ENCODE results near the gene CPSF4L. TPM values are rescaled to one million over a fixed set of nuclear protein-coding genes. Genes with fewer than 3 reads are reported as not detected.

CPSF4L gene
- total RNA-seq, 1 donor from 2014 or later: not detected

DNA sequence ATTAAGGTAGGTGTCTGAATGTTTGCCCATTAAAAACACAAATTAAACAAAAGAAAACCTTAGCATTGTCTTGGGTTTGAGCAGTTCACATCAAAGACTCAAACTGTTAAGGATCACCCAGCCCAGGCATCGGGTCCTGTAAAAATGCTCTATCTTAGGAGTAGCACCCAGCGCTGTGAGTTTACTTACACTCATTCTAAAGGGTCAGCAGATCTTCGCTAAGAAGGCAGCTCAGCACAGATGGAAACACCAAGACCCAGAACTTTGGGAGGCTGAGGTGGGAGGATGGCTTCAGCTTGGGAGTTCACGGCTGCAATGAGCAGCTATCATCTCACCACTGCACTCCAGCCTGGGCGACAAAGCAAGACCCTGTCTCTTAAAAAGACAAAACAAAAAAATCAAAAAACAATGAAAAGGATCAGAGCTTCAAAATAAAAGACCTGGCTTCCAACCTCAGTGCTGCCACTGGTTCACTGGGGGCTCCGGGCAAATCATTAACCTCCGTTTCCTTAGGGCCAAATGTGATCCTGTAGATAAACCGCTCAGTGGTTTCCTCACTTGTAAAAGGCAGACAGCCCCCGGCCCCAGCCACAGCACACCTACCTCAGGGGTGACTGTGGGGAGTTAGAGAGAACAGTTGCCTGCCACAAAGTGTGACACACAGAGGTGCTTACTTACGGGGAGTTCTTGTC is 57.7 kb downstream of the CPSF4L start:
- H3K27me3 Mint-ChIP-seq: no peaks in the 10 kb centered on the region
- intact Hi-C loops (cut with micrococcal nuclease): no loop called here
- peak; percentile 69 for DNase-seq
- peaks cover 18% of the 10 kb centered on the region for H3K4me1 Mint-ChIP-seq
- no peaks in the 10 kb centered on the region for H3K9me3 Mint-ChIP-seq
- peak overlapping the region; percentile 53 for H3K27ac Mint-ChIP-seq
- H3K36me3 Mint-ChIP-seq (ENCODE audit: low read depth): peaks cover 77% of the 10 kb centered on the region
- H3K4me3 Mint-ChIP-seq: peak overlapping the region; percentile 12

GRCh38 chr17:73203135-73203787 is 58.4 kb downstream of the CPSF4L start:
- Mint-ChIP-seq H3K4me1 (peaks cover 18% of the 10 kb centered on the region), H3K4me3 (no peak overlapping the region), H3K27me3 (no peaks in the 10 kb centered on the region), H3K27ac (peak overlapping the region; percentile 53), H3K9me3 (no peaks in the 10 kb centered on the region), H3K36me3 (ENCODE audit: low read depth) (peaks cover 78% of the 10 kb centered on the region)
- intact Hi-C loops (cut with micrococcal nuclease): no loop called here
- peak; percentile 64 for DNase-seq

DNA sequence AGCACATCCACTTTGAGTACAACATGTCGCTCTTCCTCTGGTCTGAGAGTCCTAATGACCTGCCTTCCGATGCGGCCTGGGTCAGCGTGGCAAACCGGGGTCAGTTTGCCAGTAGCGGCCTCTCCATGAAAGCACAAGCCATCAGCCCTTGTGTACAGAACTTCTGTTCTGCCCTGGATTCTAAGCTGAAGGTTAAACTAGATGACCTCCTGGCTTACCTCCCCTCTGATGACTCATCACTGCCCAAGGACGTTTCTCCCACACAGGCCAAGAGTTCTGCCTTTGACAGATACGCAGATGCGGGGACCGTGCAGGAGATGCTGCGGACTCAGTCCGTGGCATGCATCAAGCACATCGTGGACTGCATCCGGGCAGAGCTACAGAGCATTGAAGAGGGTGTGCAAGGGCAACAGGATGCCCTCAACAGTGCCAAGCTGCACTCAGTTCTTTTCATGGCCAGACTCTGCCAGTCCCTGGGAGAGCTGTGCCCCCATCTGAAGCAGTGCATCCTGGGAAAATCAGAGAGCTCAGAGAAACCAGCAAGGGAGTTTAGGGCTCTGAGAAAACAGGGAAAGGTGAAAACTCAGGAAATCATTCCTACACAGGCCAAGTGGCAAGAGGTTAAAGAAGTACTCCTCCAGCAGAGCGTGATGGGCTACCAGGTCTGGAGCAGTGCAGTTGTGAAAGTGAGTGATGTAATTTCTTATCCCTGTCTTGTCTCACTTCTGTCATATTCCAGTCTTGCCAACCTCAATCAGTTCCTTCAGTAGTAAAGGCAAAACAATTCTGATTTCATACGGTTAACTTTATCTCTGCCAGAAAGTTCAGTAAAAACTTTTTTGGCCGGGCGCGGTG is 60.2 kb downstream of the CPSF4L start:
- peaks cover 18% of the 10 kb centered on the region for H3K4me1 Mint-ChIP-seq
- no peaks in the 10 kb centered on the region for H3K27me3 Mint-ChIP-seq
- no peak overlapping the region for H3K27ac Mint-ChIP-seq
- peaks cover 73% of the 10 kb centered on the region for H3K36me3 Mint-ChIP-seq (ENCODE audit: low read depth)
- H3K9me3 Mint-ChIP-seq: no peaks in the 10 kb centered on the region
- intact Hi-C loops (cut with micrococcal nuclease): no loop called here
- DNase-seq: no peak
- no peak overlapping the region for H3K4me3 Mint-ChIP-seq

- DNase-seq: no peak
- intact Hi-C loops (cut with micrococcal nuclease): no loop called here
- no peaks in the 10 kb centered on the region for H3K9me3 Mint-ChIP-seq
- H3K36me3 Mint-ChIP-seq (ENCODE audit: low read depth): peaks cover 73% of the 10 kb centered on the region
- H3K27me3 Mint-ChIP-seq: no peaks in the 10 kb centered on the region
- H3K4me1 Mint-ChIP-seq: peaks cover 18% of the 10 kb centered on the region
- H3K27ac Mint-ChIP-seq: no peak overlapping the region
- no peak overlapping the region for H3K4me3 Mint-ChIP-seq
Measured at GRCh38 chr17:73200476-73200875, 61.2 kb downstream of the CPSF4L start.

DNA sequence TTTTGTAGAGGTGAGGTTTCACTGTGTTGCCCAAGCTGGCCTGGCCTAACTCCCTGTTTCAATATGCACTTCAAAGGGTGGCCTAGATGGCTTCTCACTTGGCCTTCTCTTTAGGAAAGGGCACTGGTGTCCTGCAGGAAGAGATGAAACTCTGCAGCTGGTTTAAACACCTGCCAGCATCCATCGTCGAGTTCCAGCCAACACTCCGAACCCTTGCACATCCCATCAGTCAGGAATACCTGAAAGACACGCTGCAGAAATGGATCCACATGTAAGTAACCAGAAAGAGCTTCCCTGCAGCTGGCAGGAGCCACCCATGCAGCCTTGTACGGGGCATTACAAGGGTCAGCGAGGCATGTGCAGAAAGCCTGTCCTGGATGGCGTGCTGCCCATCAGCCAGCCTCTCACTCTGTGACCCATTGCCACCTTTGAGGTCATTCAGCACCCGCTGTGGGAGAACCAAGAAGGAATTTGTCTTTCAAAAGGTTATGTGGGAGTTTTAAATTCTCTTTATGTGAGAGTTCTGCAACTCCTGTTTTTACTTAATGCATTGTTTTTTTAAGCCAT is 61.8 kb downstream of the CPSF4L start:
- Mint-ChIP-seq H3K27ac (no peak overlapping the region), H3K4me3 (no peak overlapping the region), H3K9me3 (no peaks in the 10 kb centered on the region), H3K4me1 (peaks cover 18% of the 10 kb centered on the region), H3K27me3 (no peaks in the 10 kb centered on the region), H3K36me3 (ENCODE audit: low read depth) (peaks cover 67% of the 10 kb centered on the region)
- intact Hi-C loops (cut with micrococcal nuclease): no loop called here
- no peak for DNase-seq

GRCh38 chr17:73198930-73199260 is 62.8 kb downstream of the CPSF4L start:
- H3K9me3 Mint-ChIP-seq: no peaks in the 10 kb centered on the region
- peaks cover 64% of the 10 kb centered on the region for H3K36me3 Mint-ChIP-seq (ENCODE audit: low read depth)
- H3K4me3 Mint-ChIP-seq: no peak overlapping the region
- intact Hi-C loops (cut with micrococcal nuclease): no loop called here
- H3K4me1 Mint-ChIP-seq: peaks cover 15% of the 10 kb centered on the region
- no peak overlapping the region for H3K27ac Mint-ChIP-seq
- no peaks in the 10 kb centered on the region for H3K27me3 Mint-ChIP-seq
- DNase-seq: no peak

Other genes starting within 250 kb of the CPSF4L start
- gene SLC39A11, start 169.2 kb downstream of the CPSF4L start, total RNA-seq: 24.6 and 26.1 TPM in 2 replicates
- 0.66 and 0.96 TPM in 2 replicates for gene SSTR2, start 96.9 kb downstream of the CPSF4L start, total RNA-seq
- 30.0 and 32.7 TPM in 2 replicates for gene COG1, start 68.8 kb downstream of the CPSF4L start, total RNA-seq
- gene CDC42EP4, start 50.1 kb upstream of the CPSF4L start, total RNA-seq: 0.86 and 0.95 TPM in 2 replicates

All from activated CD4-positive, alpha-beta T cell treated with anti-CD3 and anti-CD28 coated beads, Interleukin-2, amount 10 ng/mL, durations not matched to agents 24 days and 14 days (primary cell).